ENCODE measurements around the gene ACOX3. TPM values are rescaled to one million over a fixed set of nuclear protein-coding genes. Genes with fewer than 3 reads are reported as not detected.

ACOX3 gene
- total and polyA plus RNA-seq, 9 of the 15 experiments (the other 6 are each of a cell fraction or from before 2014, with no cell fraction given), result 0.68 to 7.3 (median 3.7) TPM

DNA sequence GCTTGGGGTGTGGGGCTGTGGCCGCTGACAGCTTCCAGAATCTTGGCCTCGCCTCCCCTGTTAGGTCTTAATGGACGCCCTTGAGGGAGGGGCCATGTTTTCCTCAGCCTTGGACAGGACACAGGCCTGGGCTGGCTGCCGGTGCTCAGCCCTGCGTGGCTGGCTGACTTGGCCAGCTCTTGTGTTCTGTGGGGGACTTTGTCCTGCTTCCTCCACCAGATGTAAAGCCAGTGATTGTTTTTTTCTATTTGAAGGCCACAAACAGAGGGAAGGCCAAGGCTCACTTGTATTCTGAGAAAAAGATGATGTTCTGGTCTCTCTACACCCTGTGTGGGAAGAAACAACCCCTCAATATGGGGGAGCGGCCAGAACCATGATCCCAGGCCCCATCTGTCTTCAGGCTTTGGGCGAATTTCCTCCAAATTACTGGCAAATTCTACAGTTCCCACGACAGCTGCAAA, 99.7 kb downstream of the ACOX3 start:
- BruUV-seq (replicated peaks), result no TSS peak
- no peak overlapping the region for H3K9ac ChIP-seq (ENCODE audit: insufficient read depth in 1 of 2, low read depth in 2 of 2, low read length in 2 of 2)
- H3K4me3 ChIP-seq, result no peak overlapping the region
- ChIA-PET POLR2A (interaction anchor here (1.4 kb wide), 1 partner anchor 18 kb away, joined by 6 read pairs; no protein-coding TSS in a partner anchor), CTCF (ENCODE audit: low intra/inter-chr PET ratio) (no interaction called here)
- H3K36me3 ChIP-seq (ENCODE audit: control insufficient read depth, insufficient read depth, low read length), result no peaks in the 10 kb centered on the region
- H4K20me1 ChIP-seq (replicated peaks; ENCODE audit: control insufficient read depth, insufficient read depth, low read length), result no peaks in the 10 kb centered on the region
- no peak overlapping the region for H3K4me2 ChIP-seq (ENCODE audit: insufficient read depth, low read length)
- DNase-seq (ENCODE audit: extremely low read depth in 1 of 4, low spot score in 3 of 4) (no peak), ATAC-seq (peak; percentile 25; the same call in 1 of the 3 replicates), FAIRE-seq (no peak)
- no peaks in the 10 kb centered on the region for H3K9me1 ChIP-seq (ENCODE audit: control insufficient read depth, insufficient read depth, low read length)
- H3K4me1 ChIP-seq (replicated peaks in 1 of 2; ENCODE audit: control insufficient read depth in 2 of 2, insufficient read depth in 2 of 2, low read length in 2 of 2), result peaks cover 6 to 13% of the 10 kb centered on the region in 2 experiments; a peak in 4 of 5 replicates
- intact Hi-C loops (cut with micrococcal nuclease) (no loop called here), in situ Hi-C loops (cut with MboI) (no loop called here)
- H2AFZ ChIP-seq (ENCODE audit: low read depth, low read length), result peak overlapping the region; percentile 12; the same call in 1 of the 2 replicates
- 16% methylated on average over 8 of the region's 8 CpGs for WGBS (ENCODE audit: insufficient coverage, low coverage, missing lambda C conversion rate)
- peaks cover 0 to 27% of the 10 kb centered on the region in 2 experiments; a peak in 2 of 5 replicates for H3K27me3 ChIP-seq (ENCODE audit: control insufficient read depth in 2 of 2, insufficient read depth in 2 of 2, low read length in 2 of 2)
- H3K79me2 ChIP-seq (ENCODE audit: control insufficient read depth, insufficient read depth, low read length), result no peaks in the 10 kb centered on the region
- no peak overlapping the region for H3K27ac ChIP-seq (ENCODE audit: extremely low read depth, low read depth, low read length)
- H3K9me3 ChIP-seq (replicated peaks; ENCODE audit: control insufficient read depth, insufficient read depth, low read depth, low read length), result peaks cover 4% of the 10 kb centered on the region
- TF ChIP-seq RBM14 (IDR thresholded peaks at IDR 0.05; ENCODE audit: borderline replicate concordance, insufficient read depth, low read depth, low read length), result no peak
- TF ChIP-seq ARID2 (IDR thresholded peaks at IDR 0.05), result no peak
- TF ChIP-seq, protein P1, sequence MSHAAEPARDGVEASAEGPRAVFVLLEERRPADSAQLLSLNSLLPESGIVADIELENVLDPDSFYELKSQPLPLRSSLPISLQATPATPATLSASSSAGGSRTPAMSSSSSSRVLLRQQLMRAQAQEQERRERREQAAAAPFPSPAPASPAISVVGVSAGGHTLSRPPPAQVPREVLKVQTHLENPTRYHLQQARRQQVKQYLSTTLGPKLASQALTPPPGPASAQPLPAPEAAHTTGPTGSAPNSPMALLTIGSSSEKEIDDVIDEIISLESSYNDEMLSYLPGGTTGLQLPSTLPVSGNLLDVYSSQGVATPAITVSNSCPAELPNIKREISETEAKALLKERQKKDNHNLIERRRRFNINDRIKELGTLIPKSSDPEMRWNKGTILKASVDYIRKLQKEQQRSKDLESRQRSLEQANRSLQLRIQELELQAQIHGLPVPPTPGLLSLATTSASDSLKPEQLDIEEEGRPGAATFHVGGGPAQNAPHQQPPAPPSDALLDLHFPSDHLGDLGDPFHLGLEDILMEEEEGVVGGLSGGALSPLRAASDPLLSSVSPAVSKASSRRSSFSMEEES (CRISPR knock-in tag; IDR thresholded peaks at IDR 0.05), result no peak
- no peak for TF ChIP-seq DPF2 (IDR thresholded peaks at IDR 0.05)
- no peak for TF ChIP-seq TBP (optimal IDR thresholded peaks at IDR 0.05; ENCODE audit: low read depth, low read length)
- TF ChIP-seq CHD1 (IDR thresholded peaks at IDR 0.05; ENCODE audit: low read length), result no peak
- no peak for TF ChIP-seq HDAC8 (tag; IDR thresholded peaks at IDR 0.05)
- TF ChIP-seq SAP30 (IDR thresholded peaks at IDR 0.05; ENCODE audit: borderline replicate concordance, insufficient read depth, low read depth, low read length, poor library complexity, severe bottlenecking), result no peak
- TF ChIP-seq, protein P2, sequence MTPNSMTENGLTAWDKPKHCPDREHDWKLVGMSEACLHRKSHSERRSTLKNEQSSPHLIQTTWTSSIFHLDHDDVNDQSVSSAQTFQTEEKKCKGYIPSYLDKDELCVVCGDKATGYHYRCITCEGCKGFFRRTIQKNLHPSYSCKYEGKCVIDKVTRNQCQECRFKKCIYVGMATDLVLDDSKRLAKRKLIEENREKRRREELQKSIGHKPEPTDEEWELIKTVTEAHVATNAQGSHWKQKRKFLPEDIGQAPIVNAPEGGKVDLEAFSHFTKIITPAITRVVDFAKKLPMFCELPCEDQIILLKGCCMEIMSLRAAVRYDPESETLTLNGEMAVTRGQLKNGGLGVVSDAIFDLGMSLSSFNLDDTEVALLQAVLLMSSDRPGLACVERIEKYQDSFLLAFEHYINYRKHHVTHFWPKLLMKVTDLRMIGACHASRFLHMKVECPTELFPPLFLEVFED (CRISPR knock-in tag; conservative IDR thresholded peaks at IDR 0.05), result no peak
- no peak for TF ChIP-seq MCM5 (IDR thresholded peaks at IDR 0.05; ENCODE audit: low read depth)
- TF ChIP-seq POLR2G (IDR thresholded peaks at IDR 0.05; ENCODE audit: low read depth, low read length), result no peak
- TF ChIP-seq GATAD2A (IDR thresholded peaks at IDR 0.05), result no peak
- TF ChIP-seq OTX1 (CRISPR knock-in tag; IDR thresholded peaks at IDR 0.05), result no peak
- TF ChIP-seq RFX5 (IDR thresholded peaks at IDR 0.05; ENCODE audit: low read depth, low read length), result no peak

Data from K562 (cell line).